Hepatocyte (in vitro differentiated cells): ENCODE measurements around the gene ARAP3. TPM values are rescaled to one million over a fixed set of nuclear protein-coding genes. Genes with fewer than 3 reads are reported as not detected.

Experiments used
- DNase-seq: peaks from one replicate; pipeline ENCODE4 v3.0.0-alpha.2; 2016; ENCODE audit warnings: low spot score
- H2AFZ ChIP-seq: fragments of 200-600 bp; sonication (generic); 2 replicates; pipeline ENCODE4 v1.6.0; 2016; ENCODE audit warnings: antibody characterized with exemption, mild to moderate bottlenecking
- H3K27ac ChIP-seq: fragments of 200-600 bp; sonication (generic); 2 replicates; pipeline ENCODE4 v1.5.1; 2016; ENCODE audit warnings: mild to moderate bottlenecking
- H3K27me3 ChIP-seq: fragments of 200-600 bp; sonication (generic); 2 replicates; pipeline ENCODE4 v1.6.1; 2016
- H3K36me3 ChIP-seq: fragments of 200-600 bp; sonication (generic); replicated peaks from 2 replicates; pipeline ENCODE4 v1.5.1; 2016; ENCODE audit warnings: low read depth; ENCODE audit not compliant: insufficient read depth
- H3K4me1 ChIP-seq: fragments of 200-600 bp; sonication (generic); 2 replicates; pipeline ENCODE4 v1.5.1; 2016; ENCODE audit warnings: mild to moderate bottlenecking, moderate library complexity; ENCODE audit not compliant: insufficient read depth
- H3K4me2 ChIP-seq: fragments of 200-600 bp; sonication (generic); 2 replicates; pipeline ENCODE4 v1.6.0; 2016
- H3K4me3 ChIP-seq: fragments of 200-600 bp; sonication (generic); 2 replicates; pipeline ENCODE4 v1.5.1; 2016; ENCODE audit warnings: mild to moderate bottlenecking
- H3K79me2 ChIP-seq: fragments of 200-600 bp; sonication (generic); 2 replicates; pipeline ENCODE4 v1.6.0; 2017; ENCODE audit warnings: mild to moderate bottlenecking
- H3K9me2 ChIP-seq: fragments of 200-600 bp; sonication (generic); replicated peaks from 2 replicates; pipeline ENCODE4 v1.6.0; 2017; ENCODE audit warnings: mild to moderate bottlenecking; ENCODE audit not compliant: insufficient read depth
- H3K9me3 ChIP-seq: fragments of 200-600 bp; sonication (generic); 2 replicates; pipeline ENCODE4 v1.5.1; 2016; ENCODE audit warnings: low read depth, mild to moderate bottlenecking
- H4K20me1 ChIP-seq: fragments of 200-600 bp; sonication (generic); 2 replicates; pipeline ENCODE4 v1.6.0; 2016; ENCODE audit warnings: mild to moderate bottlenecking; ENCODE audit not compliant: insufficient read depth, poor library complexity, severe bottlenecking
- CTCF ChIP-seq: fragments of 200-600 bp; sonication (generic); IDR thresholded peaks from 2 replicates; pipeline ENCODE4 v1.5.1; 2016; ENCODE audit warnings: antibody characterized with exemption, mild to moderate bottlenecking; ENCODE audit not compliant: poor library complexity
- EZH2 ChIP-seq: fragments of 200-600 bp; sonication (generic); IDR thresholded peaks from 2 replicates; pipeline ENCODE4 v1.6.1; 2016; ENCODE audit warnings: antibody characterized with exemption, mild to moderate bottlenecking, borderline replicate concordance
- EZH2phosphoT487 ChIP-seq: fragments of 200-600 bp; sonication (generic); IDR thresholded peaks from one replicate; pipeline ENCODE4 v1.6.1; 2018; ENCODE audit warnings: antibody characterized with exemption, mild to moderate bottlenecking, low read depth, moderate library complexity; ENCODE audit not compliant: unreplicated experiment, severe bottlenecking
- WGBS: methylation state at CpG from one replicate; pipeline ENCODE4 v1.1.6; 2016; ENCODE audit warnings: low lambda C conversion rate; ENCODE audit errors: missing lambda C conversion rate; 5-methylcytosine and 5-hydroxymethylcytosine counted together
- polyA plus RNA-seq: library from polyadenylated mRNA; unstranded; fragments of >200 nt; fragmentation: Nextera tagmentation; extraction: Ambion mirVana; gene quantifications from 2 replicates; pipeline ENCODE4 v1.2.1, GENCODE V29; 2016
- total RNA-seq: library from RNA; depleted of rRNA; stranded (reverse); fragments of >200 nt; gene quantifications from 2 replicates; pipeline ENCODE4 v1.2.3, GENCODE V29; 2014

Gene ARAP3
- total and polyA plus RNA-seq, 2 experiments from 2014 or later, result 5.1 to 8.6 TPM

DNA sequence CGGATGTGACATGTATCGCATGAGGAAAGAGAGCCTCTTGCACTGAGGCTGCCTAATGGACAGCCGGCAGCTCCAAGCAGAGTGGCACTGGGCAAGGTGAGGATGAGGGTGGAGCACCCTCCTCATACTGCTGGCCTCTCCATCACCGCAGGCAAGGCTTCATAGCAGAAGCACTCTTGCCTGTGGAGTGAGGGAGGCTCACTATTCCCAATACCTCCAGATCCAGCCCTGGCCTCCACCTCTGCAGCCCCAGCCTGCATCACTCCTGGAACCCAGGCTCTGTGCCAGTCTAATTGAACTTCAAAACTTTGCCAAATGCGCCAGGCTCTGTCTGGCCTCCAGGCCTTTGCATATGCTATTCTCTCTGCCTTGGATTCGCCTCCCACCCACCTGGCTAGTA, 29.7 kb upstream of the ARAP3 start:
- DNase-seq, result no peak
- TF ChIP-seq EZH2phosphoT487 (no peak), EZH2 (no peak), CTCF (no peak)

DNA sequence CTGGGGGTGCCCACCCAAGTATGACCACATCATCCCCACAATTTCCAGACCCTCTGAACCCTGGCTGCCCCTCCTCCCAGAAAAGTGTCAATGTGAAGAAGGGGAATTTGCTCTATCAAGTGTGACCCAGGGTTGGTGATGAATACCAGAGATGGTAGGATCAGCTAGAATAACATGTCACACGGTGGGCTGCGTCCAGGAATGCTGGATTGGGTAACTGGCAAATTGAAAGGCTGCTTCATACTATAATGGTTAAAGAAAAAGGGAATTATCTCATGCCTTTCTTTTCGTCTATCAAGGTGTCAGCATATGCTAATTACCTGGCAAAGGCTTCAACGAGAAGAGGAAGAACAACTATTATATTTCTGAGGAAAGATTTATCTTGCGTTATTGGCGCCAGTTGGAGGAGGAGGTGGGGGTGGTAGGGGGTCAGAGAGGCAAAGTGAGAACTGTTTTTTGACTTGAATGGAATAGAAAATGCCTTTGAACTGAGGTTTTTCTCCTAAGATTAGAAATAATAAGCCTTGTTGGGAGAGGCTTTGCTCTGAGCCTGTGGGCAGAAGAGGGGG, 27.8 kb upstream of the ARAP3 start:
- H3K79me2 ChIP-seq, result no peaks in the 10 kb centered on the region
- H3K9me3 ChIP-seq, result no peaks in the 10 kb centered on the region
- no peak for DNase-seq
- H3K4me2 ChIP-seq, result no peak overlapping the region
- no peaks in the 10 kb centered on the region for H3K9me2 ChIP-seq
- peaks cover 9% of the 10 kb centered on the region for H3K4me1 ChIP-seq
- H3K36me3 ChIP-seq, result no peaks in the 10 kb centered on the region
- TF ChIP-seq CTCF (no peak), EZH2phosphoT487 (no peak), EZH2 (no peak)
- H3K27me3 ChIP-seq, result peaks cover 12% of the 10 kb centered on the region
- no peak overlapping the region for H3K4me3 ChIP-seq
- WGBS, result 76% methylated on average over 6 of the region's 6 CpGs
- H3K27ac ChIP-seq, result no peak overlapping the region
- no peaks in the 10 kb centered on the region for H4K20me1 ChIP-seq
- H2AFZ ChIP-seq, result no peak overlapping the region

More for the DNA sequence above, 29.7 kb upstream of the ARAP3 start:
- no peaks in the 10 kb centered on the region for H3K9me2 ChIP-seq
- peaks cover 9% of the 10 kb centered on the region for H3K4me1 ChIP-seq
- no peaks in the 10 kb centered on the region for H4K20me1 ChIP-seq
- H3K4me3 ChIP-seq, result no peak overlapping the region
- no peaks in the 10 kb centered on the region for H3K27me3 ChIP-seq
- no peaks in the 10 kb centered on the region for H3K36me3 ChIP-seq
- no peaks in the 10 kb centered on the region for H3K9me3 ChIP-seq
- no peaks in the 10 kb centered on the region for H3K79me2 ChIP-seq
- 90% methylated on average over 6 of the region's 6 CpGs for WGBS
- no peak overlapping the region for H2AFZ ChIP-seq
- H3K4me2 ChIP-seq, result no peak overlapping the region
- no peak overlapping the region for H3K27ac ChIP-seq

GRCh38 chr5:141708016-141708415, 26.0 kb upstream of the ARAP3 start:
- Histone ChIP-seq H3K4me3 (no peak overlapping the region), H3K4me1 (peaks cover 3% of the 10 kb centered on the region), H3K36me3 (no peaks in the 10 kb centered on the region), H4K20me1 (no peaks in the 10 kb centered on the region), H2AFZ (no peak overlapping the region), H3K9me3 (no peaks in the 10 kb centered on the region), H3K4me2 (no peak overlapping the region), H3K27me3 (peaks cover 28% of the 10 kb centered on the region), H3K27ac (no peak overlapping the region), H3K79me2 (no peaks in the 10 kb centered on the region), H3K9me2 (no peaks in the 10 kb centered on the region)
- 84% methylated on average over 9 of the region's 9 CpGs for WGBS
- TF ChIP-seq CTCF (no peak), EZH2 (no peak), EZH2phosphoT487 (no peak)
- no peak for DNase-seq
